Hematopoietic multipotent progenitor cell treated with erythropoietin and hydrocortisone succinate and interleukin-3 and kit ligand, for 4 days (in vitro differentiated cells): ENCODE measurements around the gene INPP4B.
A peak's percentile ranks its signal among the peaks of the same experiment; 100 is the strongest.
"Not testable (repeated sequence)": the region's sequence is repeated elsewhere in the genome, so short reads cannot be mapped to it uniquely, and the experiment has no call there.

Experiments
- DNase-seq: peaks from one replicate; pipeline ENCODE4 v3.0.0-alpha.2; 2015

The INPP4B gene

DNA sequence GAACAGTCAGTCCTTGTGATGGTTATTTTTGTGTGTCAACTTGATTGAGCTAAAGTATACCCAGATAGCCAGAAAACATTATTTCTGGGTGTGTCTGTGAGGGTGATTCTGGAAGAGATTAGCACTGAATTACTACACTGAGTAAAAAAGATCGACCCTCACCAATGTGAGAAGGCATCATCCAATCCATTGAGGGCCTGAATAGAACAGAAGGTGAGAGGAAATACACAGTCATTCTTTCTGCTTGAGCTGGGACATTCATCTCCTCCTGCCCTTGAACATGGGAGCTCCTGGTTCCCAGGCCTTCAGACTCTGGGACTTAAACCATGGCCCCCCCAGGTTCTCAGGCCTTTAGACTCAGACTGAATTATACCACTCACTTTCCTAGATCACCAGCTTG is 22.3 kb downstream of the INPP4B start:
- DNase-seq: no peak

DNA sequence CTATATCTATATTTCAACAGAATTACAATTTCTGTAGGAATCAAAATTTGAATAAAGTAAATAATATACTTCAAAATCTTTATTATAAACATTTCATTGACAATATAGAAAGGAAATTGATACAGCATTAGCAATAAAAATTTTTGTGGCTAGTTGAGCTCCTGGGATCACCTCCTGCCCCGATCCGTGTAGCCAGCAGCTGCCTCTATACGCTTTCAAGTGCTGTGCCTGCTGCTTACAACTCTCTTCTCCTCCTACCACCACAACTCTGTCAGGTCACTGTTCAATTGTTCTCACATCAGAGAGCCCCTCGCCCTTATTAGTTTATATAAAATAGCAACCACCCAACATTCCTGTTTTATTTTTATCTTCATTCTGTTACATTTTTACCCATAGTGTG is 27.6 kb downstream of the INPP4B start:
- DNase-seq: peak; percentile 33

DNA sequence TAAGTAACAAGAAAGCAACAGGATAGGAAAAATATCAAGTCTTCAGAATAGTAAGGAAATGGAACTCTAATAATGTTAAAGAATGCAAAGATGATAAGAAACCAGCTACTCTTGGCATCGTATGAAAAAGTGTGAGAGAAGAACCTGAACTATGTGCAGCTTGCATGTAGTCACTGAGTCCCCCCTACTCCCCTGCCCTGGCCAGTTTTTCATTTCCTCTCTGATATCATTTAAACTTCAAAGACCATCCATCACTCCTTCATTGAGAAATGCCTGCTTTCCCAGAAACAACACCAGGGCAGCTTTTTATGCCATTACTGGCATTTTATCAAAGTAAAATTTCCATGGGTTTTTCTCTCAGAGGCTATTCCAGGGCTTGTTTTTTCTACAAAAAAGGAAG is 28.1 kb downstream of the INPP4B start:
- peak; percentile 64 for DNase-seq

DNA sequence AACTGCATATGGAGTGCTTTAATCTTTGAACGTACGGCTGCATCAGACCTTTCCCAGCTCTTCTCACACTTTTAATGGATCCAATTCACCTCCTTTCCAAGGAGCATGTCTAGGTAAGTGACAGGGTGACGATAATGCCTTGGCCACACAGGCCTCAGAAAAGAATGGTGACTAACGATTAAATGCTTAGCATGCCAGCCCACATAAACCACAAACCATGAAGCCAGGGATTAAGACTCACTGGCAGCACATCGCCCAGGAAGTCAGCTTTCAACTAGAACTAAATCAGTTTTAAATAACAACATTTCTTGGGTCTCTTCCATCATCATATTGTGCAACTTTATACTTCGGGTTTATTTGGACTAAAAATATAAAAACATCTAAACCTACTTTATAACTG is 28.7 kb downstream of the INPP4B start:
- peak; percentile 95 for DNase-seq

DNA sequence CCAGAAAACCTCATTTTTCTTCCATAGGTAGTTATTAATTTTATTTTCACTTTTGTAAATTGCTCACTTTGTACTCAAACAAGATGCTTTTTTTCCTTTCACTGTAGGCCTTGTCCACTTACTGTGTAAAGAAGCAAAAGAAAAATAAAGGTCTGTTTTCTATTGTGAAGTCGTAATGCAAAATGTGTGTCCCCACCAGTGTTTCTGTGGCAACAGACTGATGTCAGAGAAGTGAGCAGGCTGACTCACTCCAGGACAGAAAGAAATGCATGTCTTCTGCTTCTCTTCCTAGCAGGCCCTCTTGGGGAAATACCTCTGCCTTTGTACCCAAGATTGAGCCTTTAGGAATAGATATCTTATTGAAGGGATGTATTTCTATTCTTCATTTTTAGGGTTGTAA is 30.3 kb downstream of the INPP4B start:
- peak; percentile 77 for DNase-seq

DNA sequence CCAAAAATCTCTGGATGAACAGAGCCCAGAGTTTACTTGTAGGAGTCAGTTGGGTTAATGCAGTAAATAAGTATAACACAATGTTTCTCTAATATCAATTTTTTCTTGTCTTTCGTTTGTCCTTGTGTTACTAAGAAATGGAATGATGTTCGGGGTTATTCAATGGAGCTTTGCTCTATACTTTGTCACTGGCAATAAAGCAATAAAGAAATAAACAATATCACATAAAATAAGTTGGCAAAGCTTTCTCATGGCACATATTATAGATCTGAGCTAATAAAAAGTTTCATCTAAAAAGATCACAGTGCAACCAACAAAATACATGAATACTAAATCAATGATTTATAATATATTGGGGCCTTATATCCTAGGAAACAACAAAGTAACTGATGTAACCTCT is 32.7 kb downstream of the INPP4B start:
- no peak for DNase-seq

DNA sequence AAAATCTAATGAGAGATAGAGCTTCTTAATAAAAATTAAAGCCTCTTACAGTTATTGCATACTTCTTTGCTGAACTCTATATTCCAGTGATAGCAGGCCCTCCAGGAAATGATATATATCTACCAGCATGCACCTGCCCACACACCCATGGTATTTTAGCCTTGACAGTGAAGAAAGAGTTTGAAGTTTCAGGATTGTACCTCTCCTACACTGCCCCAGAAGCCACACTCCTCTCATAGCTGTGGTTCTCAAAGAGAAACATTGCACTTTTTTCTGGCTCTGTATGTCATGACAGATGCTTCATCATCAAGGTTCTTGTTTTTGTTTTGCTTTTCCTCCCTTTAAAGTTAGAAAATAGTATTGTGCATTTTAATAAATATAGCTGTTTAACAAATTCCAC is 34.0 kb downstream of the INPP4B start:
- DNase-seq: no peak

DNA sequence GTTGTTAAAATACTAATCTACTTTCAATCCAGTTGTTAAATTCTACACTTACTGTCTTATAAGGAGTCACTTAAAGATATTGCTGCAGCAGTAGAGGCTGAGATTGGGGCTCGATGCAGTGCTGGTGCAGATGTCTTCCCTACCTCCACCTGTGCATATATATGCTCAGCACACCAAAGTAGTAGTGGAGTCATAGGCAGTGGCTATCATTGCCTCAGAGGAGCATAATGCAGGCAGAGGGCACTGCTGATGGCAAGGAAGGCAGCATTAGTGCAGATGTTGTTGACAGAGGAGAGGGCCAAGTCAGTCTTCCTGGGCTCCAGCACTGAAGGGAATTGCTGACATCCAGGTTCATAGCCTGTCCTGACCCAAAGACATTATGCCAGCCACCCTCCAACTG is 35.1 kb downstream of the INPP4B start:
- no peak for DNase-seq

DNA sequence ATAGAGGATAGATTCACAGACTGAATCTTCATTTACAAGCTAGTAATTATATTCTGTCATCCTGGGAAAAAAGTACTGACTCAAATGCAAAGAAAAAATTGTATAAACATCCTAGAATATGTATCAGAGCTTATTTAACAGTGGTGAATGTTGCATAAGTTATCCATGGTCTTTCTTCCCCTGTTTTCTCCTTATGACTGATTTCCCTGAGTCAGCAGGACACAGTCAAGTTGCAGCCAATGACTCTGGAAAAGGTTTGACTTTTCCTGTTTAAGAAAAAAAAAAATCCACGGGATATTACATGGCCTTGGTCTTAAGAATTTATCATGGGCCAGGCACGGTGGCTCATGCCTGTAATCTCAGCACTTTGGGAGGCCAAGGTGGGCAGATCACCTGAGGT is 36.5 kb downstream of the INPP4B start:
- DNase-seq: no peak

DNA sequence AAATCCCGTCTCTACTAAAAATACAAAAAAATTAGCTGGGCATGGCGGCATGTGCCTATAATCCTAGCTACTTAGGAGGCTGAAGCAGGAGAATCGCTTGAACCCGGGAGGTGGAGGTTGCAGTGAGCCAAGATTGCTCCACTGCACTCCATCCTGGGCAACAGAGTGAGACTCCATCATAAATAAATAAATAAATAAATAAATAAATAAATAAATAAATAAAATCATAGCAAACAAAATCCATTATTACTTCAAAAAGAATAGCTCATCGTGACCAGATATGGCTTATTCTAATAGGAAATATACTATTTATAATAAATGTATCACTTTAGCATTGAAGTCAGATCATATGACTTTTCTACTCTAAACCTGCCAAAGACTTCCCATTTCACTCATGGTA is 42.2 kb downstream of the INPP4B start:
- not testable (repeated sequence) for DNase-seq

DNA sequence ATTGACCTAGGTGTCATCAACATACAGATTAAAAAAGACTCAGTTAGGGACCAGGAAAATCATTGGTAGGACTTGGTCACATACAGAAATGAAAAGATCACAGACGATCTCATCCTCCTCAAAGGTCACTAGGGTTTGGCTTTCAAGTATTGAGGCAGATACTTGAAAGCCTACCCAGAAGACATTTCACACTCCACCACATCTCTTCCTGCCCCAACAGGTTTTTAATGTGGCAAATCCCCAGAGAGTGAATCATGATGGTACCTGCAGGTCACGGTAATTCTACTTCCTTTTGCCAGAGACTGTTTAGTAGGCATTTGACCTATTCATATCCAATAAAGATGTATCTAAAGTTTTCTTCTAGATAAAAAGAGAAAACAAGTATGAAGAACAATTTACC is 44.1 kb downstream of the INPP4B start:
- no peak for DNase-seq

DNA sequence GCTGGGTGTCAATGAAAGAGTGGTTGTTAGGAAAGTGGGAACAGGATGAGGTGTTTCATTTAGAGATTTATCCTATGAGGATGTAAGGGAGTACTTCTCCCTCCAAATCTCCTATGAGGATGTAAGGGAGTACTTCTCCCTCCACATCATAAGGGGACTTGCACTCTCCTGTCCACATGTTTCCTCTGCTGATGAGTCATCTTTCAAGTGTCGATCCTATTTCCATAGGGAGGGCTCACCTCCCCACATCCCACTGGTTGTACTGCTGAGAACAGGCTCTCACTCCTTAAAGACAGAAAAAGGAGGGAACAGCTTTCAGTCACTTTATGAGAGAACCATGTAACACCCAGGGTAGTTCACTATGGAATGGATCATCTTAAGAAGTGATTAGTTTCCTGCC is 65.0 kb downstream of the INPP4B start:
- no peak for DNase-seq

DNA sequence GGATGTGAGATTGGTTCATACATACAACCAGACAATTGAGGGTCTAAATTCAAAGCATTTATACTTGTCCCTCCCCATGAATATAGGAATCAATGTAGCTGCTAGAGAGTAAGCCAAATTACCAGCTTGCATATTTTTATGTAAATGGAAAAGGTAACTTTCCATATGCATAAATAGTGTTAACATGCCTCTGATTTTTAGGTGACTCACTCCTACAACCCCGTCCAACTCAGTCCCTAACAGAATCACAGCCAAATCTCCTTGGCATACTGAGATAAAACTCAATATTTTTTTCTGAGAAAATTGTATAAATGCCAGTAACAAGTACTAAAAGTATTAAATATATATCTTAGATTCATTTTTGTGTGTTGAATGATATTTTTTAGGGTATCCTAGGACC is 67.2 kb downstream of the INPP4B start:
- no peak for DNase-seq

DNA sequence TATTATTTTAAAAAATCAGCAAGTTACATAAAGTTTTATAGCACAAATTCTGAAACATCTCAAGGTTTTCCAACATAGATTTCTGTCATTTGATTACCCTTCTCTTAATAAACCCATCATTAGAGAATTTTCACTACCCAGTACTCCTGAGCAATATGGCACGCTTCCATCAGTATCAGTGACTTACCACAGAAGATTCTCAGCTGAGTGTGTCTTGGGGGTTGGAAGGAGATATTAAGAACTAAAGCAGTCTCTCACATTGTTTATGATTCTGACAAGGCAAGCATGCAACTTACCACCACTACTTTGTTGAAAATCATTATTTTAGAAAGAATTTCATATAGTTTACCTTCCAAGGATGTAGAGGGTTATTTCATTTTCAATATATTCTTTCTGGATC is 67.7 kb downstream of the INPP4B start:
- DNase-seq: no peak

DNA sequence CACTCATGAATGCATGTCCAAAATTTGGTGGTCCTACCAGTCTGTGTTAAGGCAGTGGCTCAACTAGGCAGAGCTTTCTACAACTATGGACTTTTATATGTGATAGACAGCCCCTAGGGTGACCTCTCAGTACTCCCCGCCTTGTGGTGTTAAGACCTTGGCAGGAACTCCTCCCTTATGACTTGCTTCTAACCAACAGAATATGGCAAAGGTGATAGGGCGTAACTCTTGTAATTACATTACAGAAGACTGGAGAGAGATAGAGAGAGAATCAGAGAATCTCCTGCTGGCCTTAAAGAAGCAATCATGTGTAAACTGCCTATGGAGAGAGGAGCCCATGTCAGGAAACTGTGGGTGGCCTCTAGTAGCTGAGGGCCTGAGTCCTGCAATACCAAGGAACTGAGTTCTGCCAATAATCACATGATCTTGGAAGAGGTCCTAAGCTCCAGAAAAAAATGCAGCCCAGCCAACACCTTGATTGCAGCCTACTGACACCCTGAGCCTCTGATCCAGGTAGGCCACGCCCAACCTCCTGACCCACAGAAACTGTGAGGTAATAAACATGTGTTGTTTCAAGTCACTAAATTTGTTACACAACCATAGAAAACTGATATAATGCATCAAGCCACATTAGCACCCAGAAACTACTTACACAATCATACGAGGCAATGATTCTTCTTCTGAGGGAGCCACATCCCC is 68.9 kb downstream of the INPP4B start:
- DNase-seq: peak; percentile 52

DNA sequence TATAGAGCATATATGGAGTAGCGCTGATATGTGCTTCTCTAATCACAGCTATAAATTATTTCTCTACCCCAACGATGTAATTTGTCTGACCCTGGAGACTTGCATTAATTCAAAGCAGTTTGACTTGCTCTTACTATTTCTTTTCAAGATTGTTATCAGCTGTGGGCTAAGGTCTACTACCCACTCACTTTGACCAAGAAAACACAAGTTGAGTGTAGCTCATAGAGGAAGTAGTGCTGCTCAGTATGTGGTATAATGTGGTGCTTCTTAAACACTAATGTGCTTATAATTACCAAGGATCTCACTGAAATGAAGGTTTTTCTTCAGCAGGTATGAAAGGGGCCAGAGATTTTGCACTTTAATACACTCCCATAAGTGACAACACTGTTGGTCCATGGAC is 70.1 kb downstream of the INPP4B start:
- peak; percentile 63 for DNase-seq

DNA sequence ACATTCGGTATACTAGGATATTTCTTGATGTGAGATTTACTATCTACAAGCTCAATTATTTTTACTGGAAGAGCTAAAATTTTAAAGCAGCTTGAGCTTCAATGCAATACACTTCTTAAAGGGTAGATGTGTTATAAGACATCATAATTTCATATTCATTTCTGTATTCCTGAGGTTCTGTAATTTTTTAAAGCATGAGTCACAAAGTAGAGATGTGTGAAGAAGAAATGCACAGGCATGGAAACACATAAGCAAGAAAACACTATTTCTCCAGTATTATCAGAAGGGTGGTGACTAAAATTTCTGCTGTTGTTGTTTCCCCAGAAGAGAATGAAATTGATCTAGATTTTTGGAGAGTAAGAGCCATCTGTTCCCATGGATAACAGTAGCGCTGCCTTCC is 72.6 kb downstream of the INPP4B start:
- DNase-seq: no peak

DNA sequence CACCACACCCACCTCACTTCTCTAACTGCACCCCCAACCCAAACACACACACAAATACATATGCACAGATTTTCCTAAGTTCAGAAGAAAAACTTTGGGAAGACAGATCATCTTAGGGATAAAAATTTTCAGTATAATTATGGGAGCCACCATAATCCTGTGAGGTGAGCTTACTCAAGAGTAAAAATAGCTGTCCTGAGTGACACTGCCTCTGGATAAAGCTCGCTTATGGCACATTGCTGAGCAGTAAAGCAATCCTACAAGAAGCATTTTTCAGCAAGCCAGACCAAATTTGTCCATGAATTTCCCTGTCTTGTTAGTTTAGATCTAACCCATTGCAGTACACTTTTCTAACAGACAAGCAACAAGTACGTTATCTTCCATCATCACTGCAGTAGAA is 83.8 kb downstream of the INPP4B start:
- no peak for DNase-seq

DNA sequence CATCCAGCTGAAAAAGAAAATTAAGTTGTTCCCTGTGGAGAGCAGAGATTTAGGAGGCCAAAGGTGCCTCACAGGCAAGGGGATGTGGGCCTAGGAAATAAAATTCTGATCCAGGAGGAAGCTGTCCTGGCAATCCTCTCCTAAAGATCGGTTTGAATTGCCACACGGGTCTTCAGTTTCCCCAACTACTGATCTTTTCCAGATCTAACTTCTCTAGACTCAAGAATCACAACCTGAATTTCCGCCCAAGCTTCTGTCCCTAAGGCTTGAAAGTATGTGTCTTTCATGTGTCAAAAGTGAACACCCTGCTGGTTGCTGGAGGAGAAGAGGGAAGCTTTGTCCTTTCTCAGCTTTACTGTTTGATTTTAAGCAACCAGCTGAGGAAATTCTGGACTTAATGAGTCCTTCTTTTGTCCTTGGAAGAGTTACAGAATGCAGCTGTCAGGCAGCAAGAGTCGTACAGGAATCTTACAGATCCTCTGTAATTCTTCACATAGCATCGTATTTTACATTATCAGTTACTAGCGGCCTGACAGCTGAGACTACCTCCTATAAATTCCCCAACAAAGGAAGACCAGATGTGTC is 93.8 kb downstream of the INPP4B start:
- DNase-seq: no peak

DNA sequence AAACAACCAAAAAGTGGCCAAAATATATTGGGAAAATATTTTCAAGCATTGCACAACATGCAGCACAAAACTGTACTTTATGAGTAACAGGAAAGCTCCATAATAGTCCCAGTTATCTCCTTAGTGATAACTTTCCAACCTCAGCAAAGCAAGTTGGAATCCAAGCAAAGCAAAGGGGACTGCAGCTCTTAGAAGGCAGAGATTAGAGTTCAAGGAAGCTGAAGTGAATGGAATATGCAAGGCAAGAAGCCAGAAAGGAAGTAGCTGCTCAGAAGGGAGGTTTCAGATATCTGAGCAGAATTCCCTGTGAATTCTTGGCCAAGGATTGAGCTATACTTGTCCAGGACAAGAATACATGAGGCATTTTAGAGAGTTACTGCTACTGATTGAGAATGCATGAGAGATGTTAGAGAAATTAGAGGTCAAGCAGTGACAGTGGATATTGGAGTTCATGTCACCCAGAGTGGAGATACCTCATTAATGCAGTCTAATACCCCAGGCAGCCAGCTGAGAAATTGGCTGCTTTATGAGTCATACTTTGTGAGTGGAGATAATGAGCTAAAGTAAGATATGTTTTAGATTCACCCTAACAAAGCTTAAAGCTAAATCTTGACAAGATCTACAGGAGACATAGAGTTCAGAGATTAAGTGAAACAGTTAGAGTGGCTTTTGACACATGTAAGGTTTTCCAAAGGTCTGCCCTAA is 102.8 kb downstream of the INPP4B start:
- DNase-seq: no peak

DNA sequence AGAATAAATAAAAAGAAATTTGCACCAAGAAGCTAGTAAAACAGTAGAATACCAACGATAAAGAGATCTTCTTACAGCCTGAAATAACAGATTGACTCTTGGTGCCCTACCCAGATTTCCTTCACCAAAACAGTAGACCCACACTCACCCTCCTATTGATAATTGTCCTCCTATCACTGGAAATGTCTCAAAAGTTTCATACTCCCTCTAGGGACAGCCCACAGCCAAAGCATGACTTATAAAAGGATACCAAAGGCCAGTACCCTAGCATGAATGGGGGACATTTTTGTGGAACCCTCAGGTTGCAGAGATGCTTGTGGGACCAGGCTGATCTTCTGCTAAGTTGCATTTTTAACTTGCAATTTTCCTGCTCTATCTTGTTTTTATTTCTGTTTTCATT is 104.1 kb downstream of the INPP4B start:
- DNase-seq: peak; percentile 19

DNA sequence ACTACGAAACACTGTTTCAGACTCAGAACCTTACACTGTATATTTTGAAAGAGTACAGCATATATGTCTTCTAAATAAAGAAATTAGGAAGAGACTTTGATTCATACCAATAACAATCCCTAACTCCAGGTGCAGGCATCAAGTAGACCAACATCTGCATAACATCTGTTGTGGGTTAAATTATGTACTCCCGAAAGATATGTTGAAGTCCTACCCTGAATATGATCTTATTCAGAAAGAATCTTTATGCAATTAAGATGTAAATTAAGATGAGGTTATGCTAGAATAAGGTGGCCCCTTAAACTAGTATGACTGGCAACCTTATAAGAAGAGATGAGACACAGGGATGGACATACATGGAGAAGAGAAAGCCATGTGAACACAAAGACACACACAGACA is 117.9 kb downstream of the INPP4B start:
- no peak for DNase-seq

DNA sequence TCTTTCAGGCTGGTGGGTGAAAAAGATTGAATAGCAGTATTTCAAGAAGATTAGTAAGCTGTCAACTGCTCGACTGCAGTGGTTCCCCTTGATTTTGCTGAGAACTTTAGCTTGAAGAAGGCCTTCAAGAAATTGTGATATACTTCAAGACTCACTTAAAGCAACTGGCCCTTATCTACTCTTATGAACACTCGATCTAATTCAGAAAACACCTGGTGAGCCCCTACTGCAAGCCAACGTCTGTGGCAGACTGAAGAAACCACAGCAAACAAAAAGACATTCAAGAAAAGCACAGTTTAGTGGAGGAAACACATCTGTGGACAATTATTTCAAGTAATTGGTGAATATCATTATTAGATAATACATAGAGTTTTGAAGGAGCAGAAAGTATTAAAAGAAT is 119.0 kb downstream of the INPP4B start:
- DNase-seq: no peak

DNA sequence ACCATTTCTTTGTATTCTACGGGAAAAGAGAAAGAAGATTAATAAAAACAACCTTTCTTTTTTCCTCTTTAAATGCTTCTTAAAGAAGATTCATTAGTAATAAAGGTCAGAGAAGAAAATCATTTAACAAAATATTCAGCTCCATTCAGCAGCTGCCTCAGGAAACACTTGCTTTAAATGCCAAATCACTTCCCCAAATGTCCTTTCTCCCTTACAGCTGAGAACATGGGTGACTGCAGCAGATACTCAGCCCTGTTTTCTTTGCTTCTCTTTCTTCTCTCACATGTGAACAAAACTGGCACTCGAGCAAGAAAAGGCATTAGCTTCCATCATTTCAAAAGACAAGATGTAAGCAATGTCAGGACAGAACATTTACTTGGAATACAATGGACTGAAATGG is 120.2 kb downstream of the INPP4B start:
- peak; percentile 45 for DNase-seq

DNA sequence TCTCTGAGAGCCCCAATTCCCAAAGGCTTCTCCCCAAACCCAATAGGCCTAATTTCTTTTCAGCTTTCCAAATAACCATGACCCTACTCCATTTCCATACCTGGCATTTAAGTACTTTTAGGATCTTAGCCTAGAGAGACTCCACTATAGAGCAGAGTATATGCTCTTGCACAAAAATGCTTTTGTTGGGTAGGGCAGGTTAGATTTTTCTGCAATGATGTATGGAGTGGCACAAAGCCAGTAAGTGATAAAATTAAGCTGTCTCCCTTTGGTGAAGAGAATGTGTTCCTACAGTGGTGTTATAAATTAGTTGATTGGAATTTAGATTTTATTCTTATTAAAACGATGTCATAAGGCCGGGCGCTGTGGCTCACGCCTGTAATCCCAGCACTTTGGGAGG is 124.9 kb downstream of the INPP4B start:
- no peak for DNase-seq
